ENCODE results near the gene ACTG2.
"Not testable (repeated sequence)": the region's sequence is repeated elsewhere in the genome, so short reads cannot be mapped to it uniquely, and the experiment has no call there.

The ACTG2 gene

DNA sequence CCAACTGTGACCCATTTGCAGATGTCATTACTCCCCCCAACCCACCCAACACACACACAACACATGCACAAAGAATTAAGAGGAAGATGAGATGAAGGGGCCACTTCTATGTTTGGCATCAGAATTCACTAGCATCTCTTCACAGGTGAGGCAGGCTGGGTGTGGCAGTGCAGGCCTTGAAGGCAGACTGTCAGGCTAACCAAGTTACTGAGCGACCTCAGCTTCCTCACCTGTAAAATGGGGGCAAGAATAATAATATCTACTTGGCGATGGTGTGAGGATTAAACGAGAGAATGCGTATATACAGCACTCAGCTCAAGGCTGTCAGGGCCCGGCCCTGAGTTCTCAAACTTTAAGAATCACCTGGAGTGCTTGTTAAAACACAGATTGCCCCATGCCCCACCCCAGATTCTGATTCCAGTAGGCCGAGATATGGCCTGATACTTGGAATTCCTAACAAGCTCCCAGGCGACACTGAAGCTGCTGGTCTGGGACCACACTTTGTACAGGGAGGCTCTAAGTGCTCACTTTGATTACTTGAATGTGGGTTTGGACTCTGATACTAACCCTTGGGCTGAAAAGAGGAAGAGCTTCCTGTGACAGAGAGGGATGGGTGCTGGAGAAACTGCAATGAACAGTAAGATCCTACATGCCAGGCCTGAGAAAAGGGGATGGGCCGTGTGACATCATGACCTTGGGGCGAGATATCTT, 1.1 kb downstream of the ACTG2 start:
- DNase-seq: no peak

DNA sequence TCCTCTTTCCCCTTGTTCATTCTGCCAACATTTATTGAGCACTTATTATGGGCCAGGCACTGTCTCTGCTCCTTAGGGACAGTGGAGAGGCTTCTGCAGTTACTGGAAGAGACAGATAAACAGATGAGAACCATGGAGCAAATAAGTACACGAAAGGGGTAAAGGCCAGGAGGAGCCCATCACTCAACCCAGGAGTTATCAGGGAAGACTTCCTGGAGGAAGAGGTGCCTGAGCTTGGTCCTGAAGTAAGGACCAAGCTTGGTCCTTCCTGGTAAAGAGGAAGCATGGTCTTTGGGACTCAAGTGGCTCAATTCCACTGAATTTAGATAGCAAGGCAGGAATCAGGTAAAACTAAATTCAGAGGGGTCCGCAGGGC, 1.7 kb downstream of the ACTG2 start:
- DNase-seq: no peak

DNA sequence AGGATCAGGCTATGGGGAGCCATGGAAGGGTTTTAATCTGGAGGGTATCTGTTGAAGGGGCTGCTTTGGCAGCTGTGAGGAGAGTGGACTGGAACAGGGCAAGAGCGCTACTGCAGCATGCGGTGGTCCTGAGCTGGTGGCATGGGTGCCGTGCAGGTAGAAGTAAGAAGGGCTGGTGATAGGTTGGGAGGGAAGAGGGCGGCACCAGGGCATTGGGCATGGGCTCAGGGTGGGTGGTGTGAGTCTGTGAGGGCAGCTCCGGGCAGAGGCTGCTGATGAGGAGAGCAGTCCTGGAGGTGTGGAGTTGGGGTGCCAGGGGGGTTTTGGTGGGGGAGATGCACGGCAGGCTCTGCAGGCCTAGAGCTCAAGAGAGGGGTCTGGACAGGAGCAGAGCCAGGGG, 2.1 kb downstream of the ACTG2 start:
- no peak for DNase-seq

DNA sequence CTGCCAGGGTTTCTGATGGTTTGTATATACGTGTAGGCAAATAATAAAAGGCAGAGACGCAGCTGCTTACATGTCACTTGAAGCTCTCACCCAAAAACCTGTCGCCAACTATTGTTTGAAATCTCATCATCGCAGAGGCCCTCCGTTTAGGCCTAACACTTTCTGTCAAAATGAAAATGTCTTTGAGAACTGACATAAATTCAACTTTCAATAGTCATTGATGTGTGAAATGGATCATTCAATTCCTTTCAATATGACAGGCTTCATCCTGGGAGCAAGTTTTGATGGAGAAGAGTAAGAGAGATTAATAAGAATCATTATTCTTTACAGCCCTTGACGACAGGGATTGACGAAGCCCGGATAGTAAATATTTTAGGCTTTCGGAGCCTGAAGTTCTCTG, 2.7 kb downstream of the ACTG2 start:
- no peak for DNase-seq

DNA sequence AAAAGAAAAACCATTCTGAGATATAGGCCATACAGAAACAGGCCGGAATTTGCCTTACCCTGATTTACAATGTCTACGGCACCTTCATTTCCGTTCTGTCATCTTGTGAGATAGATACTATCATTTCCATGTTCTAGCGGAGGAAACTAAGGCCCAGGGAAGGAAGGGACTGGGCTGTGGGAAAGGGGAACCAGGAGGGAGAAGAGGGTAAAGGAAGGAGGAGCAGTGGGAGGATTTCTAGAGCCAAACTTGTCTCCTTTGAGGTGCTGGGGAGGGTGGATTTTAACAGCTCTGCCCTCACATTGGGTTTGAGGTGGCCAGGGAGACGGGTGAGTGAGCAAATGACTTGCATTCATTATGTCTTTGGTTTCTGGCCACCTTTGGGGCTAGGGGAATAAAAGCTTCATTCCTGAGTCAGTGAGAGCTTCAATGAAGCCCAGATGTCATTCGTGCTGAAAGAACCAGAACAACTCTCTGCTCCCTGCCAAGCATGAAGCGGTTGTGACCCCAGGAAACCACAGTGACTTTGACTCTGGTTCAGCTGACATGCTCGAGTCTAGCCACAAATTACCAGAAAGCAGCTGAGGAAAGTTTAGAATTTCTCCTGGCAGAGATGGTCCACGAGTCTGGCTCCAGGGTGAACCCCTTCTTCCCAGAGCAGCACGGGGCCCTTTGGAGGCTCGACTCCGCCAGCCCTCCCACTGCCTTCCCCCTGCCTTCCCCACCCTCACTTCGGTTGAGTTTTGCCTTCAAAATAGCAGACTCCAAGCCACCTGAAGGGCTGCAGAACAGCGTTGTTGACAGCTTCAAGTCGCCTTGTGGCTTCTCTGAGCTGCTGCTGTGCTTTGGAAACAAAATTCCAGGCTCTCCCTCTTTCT, 3.8 kb downstream of the ACTG2 start:
- peak; percentile 61 for DNase-seq

DNA sequence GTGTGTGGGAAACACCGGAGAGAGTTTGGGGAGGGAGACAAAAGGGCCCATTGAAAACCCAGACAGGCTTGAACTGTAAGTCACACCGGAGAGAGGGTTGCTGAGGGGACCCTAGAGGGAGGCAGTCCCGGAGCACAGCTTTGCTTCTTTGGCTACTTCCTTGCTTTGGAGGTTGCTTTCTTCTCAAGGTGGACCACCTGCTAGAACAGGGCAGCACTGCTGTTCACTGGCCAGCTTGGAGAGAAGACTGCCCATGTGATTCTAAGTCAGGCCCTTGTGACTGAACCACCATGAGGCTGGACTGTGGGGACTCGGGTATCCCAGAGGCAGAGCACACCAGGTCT, 4.4 kb downstream of the ACTG2 start:
- no peak for DNase-seq

DNA sequence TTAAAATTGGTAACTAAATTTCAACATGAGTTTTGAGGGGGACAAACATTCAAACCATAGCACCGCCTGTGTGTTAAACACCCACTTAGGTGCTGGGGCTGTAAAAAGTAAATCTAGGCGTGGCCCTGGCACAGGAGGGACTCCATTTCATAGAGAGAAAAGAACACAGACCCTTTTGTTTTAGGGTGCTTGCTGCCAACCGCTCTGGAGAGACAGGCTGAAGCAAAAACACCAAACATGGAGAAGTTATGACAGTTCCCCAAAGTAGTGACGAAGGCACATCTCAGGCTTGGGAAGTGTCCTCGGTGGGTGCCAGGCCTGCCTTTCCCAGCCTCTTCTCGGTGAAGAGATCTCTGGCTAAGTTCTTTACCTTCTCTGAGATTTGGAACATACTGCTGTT, 5.1 kb downstream of the ACTG2 start:
- no peak for DNase-seq

DNA sequence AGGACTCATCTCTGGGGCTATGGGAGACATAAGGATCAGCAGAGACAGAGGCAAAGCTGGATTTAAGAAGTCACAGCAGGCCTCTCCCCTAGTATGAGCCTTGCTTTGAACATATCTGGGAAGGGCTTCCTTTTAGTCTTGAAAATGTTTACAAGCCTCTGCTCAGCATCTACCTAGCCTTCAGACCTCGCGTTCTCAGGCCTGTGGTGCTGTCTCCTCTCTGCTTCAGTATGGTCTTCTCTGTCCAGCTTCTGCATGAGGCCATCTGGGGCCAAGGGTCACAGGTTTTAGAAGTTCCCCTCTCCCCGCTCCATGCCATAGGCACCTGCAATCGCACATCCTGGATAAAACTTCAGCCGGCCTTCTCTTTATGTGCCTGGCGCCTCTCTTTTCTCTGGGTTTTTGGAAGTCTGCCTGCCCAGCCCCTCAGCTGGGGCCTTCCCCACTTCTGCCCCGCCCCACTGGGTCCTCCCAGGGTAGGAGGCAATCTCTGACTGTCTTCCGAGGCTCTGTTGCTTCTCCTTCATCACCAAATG, 7.1 kb downstream of the ACTG2 start:
- DNase-seq: no peak

DNA sequence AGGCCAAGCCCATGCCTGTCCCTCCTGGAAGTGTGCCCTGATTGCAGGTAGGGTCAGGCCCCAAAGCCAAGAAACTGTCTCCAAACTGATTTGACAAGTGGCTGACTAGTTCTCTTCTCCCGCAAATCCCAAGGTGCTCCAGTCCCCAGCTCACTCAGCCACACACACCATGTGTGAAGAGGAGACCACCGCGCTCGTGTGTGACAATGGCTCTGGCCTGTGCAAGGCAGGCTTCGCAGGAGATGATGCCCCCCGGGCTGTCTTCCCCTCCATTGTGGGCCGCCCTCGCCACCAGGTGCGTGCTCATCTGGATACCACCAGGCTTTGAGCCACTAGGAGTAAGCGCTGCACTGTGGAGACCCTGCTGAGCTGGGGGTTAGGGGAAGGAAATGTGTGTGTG, 8.3 kb downstream of the ACTG2 start:
- no peak for DNase-seq

DNA sequence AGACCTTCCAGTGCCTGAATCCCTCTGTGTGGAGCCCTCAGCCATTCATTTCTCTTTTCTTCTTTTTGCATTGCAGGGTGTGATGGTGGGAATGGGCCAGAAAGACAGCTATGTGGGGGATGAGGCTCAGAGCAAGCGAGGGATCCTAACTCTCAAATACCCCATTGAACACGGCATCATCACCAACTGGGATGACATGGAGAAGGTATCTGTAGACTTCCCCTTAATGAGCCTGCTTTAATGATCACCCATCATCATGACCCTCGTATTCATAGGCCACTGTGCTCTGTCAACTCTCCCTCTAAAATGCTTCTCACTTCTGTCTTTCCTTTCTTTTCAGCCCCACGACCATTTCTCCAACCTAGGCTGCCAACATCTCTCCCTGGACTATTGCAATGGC, 9.5 kb downstream of the ACTG2 start:
- no peak for DNase-seq

DNA sequence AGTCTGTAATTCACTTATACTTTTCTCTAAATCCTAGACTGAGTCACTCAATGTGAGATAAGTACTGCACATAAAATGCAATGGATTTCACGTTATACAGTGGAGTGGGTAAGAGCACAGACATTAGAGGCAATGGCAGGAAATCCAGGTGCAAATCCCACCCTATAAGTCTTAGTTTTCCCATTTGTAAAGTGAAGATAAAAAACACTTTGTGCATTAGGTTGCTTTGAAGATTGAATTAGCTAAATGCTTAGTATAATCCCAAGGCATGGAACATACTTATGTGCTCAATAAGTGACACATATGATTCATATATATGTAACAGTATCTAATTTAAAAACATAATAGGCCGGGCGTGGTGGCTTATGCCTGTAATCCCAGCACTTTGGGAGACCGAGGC, 10.5 kb downstream of the ACTG2 start:
- DNase-seq: no peak

DNA sequence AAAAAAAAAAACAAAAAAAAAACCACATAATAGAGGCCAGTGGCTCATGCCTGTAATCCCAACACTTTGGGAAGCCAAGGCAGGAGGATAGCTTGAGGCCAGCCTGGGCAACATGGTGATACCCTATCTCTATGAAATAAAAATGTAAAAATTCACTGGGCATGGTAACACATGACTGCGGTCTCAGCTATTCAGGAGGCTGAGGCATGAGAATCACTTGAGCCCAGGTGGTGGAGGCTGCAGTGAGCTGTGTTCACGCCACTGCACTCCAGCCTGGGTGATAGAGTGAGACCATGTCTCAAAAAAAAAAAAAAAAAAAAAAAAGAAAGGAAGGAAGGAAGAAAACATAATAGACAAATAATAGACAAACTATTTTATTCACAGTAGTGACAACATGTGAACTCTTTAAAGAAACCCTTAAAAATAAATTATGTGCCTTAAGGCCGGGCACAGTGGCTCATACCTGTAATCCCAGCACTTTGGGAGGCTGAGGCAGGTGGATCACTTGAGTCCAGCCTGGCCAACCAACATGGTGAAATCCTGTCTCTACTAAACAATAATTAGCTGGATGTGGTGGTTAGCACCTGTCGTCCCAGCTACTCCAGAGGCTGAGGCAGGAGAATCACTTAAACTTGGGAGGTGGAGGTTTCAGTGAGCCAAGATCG, 11.3 kb downstream of the ACTG2 start:
- not testable (repeated sequence) for DNase-seq

DNA sequence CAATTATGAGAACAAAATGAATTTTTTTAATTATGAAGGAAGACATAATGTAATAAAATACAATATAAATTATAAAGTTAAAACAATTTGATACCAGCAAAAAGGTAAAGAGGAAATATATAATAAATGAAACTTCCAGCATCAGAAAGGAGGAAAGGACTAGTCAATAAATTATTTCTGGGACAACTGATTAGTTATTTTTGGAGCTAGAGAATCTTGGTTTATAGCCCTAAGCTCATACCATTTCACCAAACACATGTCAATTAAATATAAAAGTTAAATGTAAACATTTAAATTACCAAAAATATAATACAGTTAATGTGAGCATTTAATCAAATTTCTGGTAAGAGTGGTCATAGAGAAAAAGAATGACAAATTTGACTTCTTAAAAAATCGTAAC, 12.1 kb downstream of the ACTG2 start:
- DNase-seq: no peak

DNA sequence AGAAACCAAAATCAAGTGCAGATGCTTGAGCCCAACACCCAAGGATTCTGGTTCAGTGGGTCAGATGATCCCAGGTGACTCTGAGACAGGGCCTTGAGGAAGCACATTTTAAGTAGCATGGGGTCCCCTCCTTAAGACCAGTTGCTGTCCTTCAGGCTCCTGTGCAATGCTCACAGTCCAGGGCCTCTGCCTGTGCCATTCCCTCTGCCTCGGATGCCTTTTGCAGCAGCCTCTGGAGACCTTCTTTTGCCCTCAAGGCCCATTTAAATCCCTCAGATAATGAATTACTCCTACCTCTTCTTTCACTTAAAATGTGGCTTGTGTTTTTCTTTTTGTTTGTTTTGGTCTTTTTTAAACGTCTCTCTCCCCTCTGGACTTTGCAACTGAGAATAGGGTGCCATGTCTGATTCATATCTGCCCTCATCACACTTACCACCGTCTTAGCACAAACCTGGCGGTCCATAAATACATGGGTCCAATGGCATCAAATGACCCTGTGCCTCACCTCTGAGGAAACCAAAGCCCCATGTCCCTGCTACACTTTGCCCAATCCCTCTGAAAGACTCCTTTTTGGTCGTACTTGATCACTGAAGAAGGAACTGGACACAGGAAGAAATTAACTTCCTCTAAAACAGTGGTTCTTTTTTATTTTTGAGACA, 14.2 kb downstream of the ACTG2 start:
- no peak for DNase-seq

DNA sequence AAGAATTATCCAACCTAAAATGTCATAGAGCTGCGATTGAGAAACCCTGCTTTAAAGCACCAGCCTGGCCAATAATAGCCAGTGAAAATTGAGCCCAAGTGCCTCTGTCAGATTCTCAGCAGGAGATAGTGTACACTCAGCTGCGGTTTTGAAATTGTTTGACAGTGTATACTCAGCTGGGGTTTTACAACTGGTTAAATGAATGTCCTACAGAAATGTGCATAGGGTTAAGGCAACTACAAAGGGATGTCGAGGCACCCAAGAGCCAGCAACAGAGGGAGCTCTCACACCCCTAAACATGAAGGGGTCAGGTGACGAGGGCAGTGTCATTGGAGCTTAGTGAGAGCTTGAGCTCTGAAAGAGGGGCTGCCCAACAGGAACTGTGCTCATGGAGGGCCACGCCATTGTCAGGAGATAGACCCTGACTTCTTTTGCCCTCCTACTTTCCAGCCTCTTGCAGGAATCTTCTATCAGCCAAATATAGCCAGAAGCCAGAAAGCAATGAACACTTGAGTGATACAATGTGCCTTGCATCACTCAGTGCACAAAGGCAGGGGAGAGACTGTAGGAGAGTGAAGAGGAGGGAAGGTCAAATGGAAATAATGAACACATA, 15.1 kb downstream of the ACTG2 start:
- peak; percentile 73 for DNase-seq

DNA sequence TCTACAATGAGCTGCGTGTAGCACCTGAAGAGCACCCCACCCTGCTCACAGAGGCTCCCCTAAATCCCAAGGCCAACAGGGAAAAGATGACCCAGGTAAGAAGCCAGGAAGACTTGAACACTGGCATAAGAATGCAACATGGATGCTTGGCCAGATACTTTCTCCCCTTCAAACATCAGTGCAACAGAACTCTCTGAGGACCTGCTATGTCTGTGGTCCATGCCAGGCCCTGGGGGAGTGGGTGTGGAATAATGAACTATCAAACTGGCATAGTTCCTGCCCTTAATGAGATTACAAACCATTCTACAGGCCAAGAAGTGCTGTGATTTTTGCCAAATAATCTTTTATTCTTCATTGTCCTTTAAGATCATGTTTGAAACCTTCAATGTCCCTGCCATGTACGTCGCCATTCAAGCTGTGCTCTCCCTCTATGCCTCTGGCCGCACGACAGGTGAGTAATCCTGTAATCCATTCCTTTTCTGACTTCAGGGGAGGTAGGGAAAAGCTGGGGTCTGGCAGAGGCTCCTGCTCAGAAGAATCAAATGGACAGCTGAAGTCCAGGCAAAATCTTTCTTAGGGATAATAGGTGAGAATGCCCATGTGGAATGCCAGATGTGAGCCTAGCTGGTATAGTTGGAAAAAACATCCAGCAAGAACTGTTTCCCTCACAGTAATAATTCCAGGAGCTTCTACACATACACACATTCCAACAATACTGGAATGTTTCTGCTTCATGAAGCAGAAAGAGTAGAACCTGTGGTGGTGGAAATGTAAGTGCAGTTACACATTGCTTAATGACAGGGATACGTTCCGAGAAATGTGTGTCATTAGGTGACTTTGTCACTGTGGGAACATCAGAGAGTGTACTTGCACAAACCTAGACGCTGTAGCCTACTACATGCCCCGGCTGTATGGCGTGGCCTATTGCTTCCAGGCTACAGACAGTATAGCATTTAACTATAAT, 16.2 kb downstream of the ACTG2 start:
- DNase-seq: no peak

DNA sequence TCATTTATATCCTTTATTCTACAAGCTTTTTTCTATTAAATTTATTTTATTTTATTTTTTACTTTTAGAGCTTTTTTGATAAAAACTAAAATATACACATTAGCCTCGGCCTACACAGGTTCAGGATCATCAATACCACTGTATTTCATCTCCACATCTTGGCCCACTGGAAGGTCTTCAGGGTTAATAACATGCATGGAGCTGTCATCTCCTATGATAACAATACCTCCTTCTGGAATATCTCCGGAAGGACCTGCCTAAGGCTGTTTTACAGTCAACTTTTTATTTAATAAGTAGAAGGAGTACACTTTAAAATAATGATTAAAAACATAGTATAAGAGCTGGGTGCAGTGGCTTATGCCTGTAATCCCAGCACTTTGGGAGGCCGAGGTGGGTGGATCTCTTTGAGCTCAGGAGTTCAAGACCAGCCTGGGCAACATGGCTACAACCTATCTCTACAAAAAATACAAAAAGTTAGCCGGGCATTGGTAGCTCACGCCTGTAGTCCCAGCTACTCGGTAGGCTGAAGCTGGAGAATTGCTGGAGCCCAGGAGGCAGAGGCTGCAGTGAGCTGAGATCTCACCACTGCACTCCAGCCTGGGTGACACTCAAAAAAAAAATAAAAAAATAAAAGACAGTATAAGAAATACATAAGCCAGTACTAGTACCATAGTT, 18.2 kb downstream of the ACTG2 start:
- DNase-seq: no peak

DNA sequence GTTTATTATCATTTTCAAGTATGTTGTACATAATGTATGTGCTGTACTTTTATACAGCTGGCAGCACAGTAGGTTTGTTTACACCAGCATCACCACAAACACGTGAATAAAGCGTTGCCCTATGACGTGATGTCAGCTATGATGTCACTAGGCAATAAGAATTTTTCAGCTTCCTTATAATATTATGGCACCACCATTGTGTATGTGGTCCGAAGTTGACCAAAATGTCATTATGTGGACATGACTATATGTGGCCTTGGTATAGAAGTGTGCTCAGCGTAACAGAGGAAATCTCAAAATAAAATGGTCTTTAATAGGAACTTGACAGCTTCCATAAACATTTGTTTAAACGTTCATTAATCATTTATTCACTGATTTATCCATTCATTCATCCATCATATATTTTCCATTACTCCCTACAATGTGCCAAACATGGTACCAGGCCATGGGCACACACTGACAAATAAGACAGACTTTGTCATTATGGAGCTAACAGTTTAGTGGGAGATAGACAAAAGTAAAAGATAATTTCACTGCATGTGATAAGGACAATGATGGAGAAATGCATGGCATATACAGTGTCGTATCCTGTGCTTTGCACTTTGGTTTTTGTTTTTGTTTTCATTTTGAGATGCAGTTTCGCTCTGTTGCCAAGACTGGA, 18.9 kb downstream of the ACTG2 start:
- no peak for DNase-seq

DNA sequence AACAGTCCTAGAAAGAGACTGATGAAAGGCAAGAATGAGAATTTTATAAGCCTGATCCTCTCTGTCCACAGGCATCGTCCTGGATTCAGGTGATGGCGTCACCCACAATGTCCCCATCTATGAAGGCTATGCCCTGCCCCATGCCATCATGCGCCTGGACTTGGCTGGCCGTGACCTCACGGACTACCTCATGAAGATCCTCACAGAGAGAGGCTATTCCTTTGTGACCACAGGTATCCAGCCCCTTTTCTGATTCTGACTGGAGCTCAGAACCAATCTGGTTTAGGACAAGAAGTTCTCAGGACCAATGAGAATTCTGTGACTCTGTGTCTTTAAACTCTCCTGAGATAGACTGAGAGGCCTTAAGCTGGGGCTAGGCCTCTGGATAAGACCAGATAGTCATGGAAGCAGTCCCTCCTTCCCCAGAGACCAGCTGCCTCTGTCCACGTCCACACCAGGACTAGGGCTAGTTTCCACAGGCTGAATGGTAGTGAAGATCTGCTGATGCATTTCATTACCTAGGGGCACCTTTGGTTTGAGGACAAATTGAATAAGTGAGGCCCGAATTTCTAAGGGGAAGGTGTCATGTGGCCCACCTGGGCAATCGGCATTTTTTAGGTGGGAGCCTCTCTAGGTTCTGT, 20.7 kb downstream of the ACTG2 start:
- no peak for DNase-seq

DNA sequence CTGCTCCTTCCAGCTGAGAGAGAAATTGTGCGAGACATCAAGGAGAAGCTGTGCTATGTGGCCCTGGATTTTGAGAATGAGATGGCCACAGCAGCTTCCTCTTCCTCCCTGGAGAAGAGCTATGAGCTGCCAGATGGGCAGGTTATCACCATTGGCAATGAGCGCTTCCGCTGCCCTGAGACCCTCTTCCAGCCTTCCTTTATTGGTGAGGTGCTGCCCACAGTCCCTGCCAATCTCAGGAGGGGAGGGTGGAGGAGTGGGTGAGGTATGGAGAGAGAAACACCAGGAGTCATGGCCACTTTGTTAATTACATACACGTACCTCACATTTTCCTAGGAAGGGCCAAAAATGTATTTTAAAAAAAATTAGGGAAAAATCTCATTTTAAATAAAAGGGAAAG, 21.9 kb downstream of the ACTG2 start:
- no peak for DNase-seq
